Esophagus mucosa (tissue), 1 donor: Measurements from ENCODE around the gene TSGA10IP. TPM values are rescaled to one million over a fixed set of nuclear protein-coding genes. Genes with fewer than 3 reads are reported as not detected.
A peak's percentile ranks its signal among the peaks of the same experiment; 100 is the strongest.

Source experiments
- ATAC-seq: fragments of 200-7000 bp; cut with Tn5 transposase; one replicate; pipeline ENCODE4 v1.9.1; 2020
- total RNA-seq: library from RNA; stranded (reverse); gene quantifications from one replicate; pipeline ENCODE4 v1.2.4, GENCODE V29; 2023
- donor health status: DM: yes; HTN: yes; CAD: no.

TSGA10IP gene
- total RNA-seq: not detected

GRCh38 chr11:65945430-65945911, at the start of gene TSGA10IP:
TSS of gene TSGA10IP (plus strand) at chr11:65945480. CDS start at chr11:65945676, 196 bp downstream.
- no peak for ATAC-seq

- ATAC-seq: no peak
Observed at GRCh38 chr11:65895482-65895981, 49.7 kb upstream of the TSGA10IP start.

- no peak for ATAC-seq
Observed at GRCh38 chr11:65896034-65896999, 49.0 kb upstream of the TSGA10IP start.

GRCh38 chr11:65897020-65897471, 48.2 kb upstream of the TSGA10IP start:
- ATAC-seq: no peak

GRCh38 chr11:65898656-65899355, 46.5 kb upstream of the TSGA10IP start:
- ATAC-seq: no peak

- ATAC-seq: peak; percentile 57
Observed at GRCh38 chr11:65899356-65900124, 45.7 kb upstream of the TSGA10IP start.

- ATAC-seq: peak; percentile 88
Observed at GRCh38 chr11:65900125-65900898, 45.0 kb upstream of the TSGA10IP start, which contains the start of gene FOSL1. TSS of gene FOSL1 (minus strand) at chr11:65900388. CDS start at chr11:65900339, 49 bp downstream.

- ATAC-seq: no peak
Observed at GRCh38 chr11:65900899-65901180, 44.4 kb upstream of the TSGA10IP start.

GRCh38 chr11:65903068-65903481, 42.2 kb upstream of the TSGA10IP start:
- ATAC-seq: peak; percentile 13

GRCh38 chr11:65903715-65904114, 41.6 kb upstream of the TSGA10IP start:
- no peak for ATAC-seq

GRCh38 chr11:65906602-65907001, 38.7 kb upstream of the TSGA10IP start:
- ATAC-seq: peak; percentile 5

GRCh38 chr11:65907878-65908277, 37.4 kb upstream of the TSGA10IP start:
- no peak for ATAC-seq

GRCh38 chr11:65911682-65912568, 33.4 kb upstream of the TSGA10IP start:
- peak; percentile 38 for ATAC-seq

- peak; percentile 65 for ATAC-seq
Observed at GRCh38 chr11:65912845-65913244, 32.4 kb upstream of the TSGA10IP start.

GRCh38 chr11:65915101-65915820, 30.0 kb upstream of the TSGA10IP start:
- no peak for ATAC-seq

- ATAC-seq: peak; percentile 57
Observed at GRCh38 chr11:65915821-65916251, 29.4 kb upstream of the TSGA10IP start.

- no peak for ATAC-seq
Observed at GRCh38 chr11:65916391-65916790, 28.9 kb upstream of the TSGA10IP start.

- ATAC-seq: no peak
Observed at GRCh38 chr11:65917077-65917433, 28.2 kb upstream of the TSGA10IP start.

GRCh38 chr11:65917434-65918210, 27.7 kb upstream of the TSGA10IP start:
- ATAC-seq: no peak
